Measurements from ENCODE around the gene KMT2C. TPM values are rescaled to one million over a fixed set of nuclear protein-coding genes. Genes with fewer than 3 reads are reported as not detected.

Gene KMT2C
- total and polyA plus RNA-seq, 2 of the 13 experiments (the other 11 are each of a cell fraction or from before 2014, with no cell fraction given) = 7.1 to 14.4 TPM

GRCh38 chr7:152115021-152115718 is 320.6 kb downstream of the KMT2C start:
- ChIA-PET CTCF (ENCODE audit: low intra/inter-chr PET ratio, low total read pairs) (no interaction called here), POLR2A (no interaction called here)
- 94% methylated on average over 9 of the region's 9 CpGs for WGBS (ENCODE audit: low lambda C conversion rate)
- DNase-seq (ENCODE audit: low spot score) = no peak
- Histone ChIP-seq H3K4me2 (ENCODE audit: low read depth, low read length) (no peak overlapping the region), H4K20me1 (ENCODE audit: insufficient read depth, low read length) (no peaks in the 10 kb centered on the region), H3K9me3 (ENCODE audit: low read length) (no peaks in the 10 kb centered on the region), H2AFZ (ENCODE audit: low read length) (no peak overlapping the region), H3K4me1 (ENCODE audit: insufficient read depth, low read length) (no peaks in the 10 kb centered on the region), H3K36me3 (replicated peaks in 1 of 2; ENCODE audit: control insufficient read depth in 1 of 2, insufficient read depth in 2 of 2, low read length in 2 of 2) (peaks cover 10 to 16% of the 10 kb centered on the region in 2 experiments; a peak in 4 of 5 replicates), H3K9ac (ENCODE audit: insufficient read depth, low read depth, low read length) (no peak overlapping the region), H3K27ac (ENCODE audit: extremely low read length, insufficient read depth, low read length) (no peak overlapping the region), H3K79me2 (ENCODE audit: insufficient read depth, low read length) (no peaks in the 10 kb centered on the region), H3K4me3 (replicated peaks in 1 of 3; ENCODE audit: insufficient read depth in 1 of 3, low read depth in 2 of 3, low read length in 3 of 3) (no peak overlapping the region), H3K27me3 (ENCODE audit: control insufficient read depth in 1 of 2, insufficient read depth in 2 of 2, low read length in 2 of 2) (no peaks in the 10 kb centered on the region)
- TF ChIP-seq PAX8 (CRISPR knock-in tag; IDR thresholded peaks at IDR 0.05; ENCODE audit: borderline replicate concordance) (no peak), ZNF260 (CRISPR knock-in tag; IDR thresholded peaks at IDR 0.05; ENCODE audit: borderline replicate concordance, low read depth) (no peak), ZFY (CRISPR knock-in tag; IDR thresholded peaks at IDR 0.05) (no peak), ERF (CRISPR knock-in tag; IDR thresholded peaks at IDR 0.05) (no peak), TBL1XR1 (IDR thresholded peaks at IDR 0.05; ENCODE audit: borderline replicate concordance, low read length, partially characterized antibody) (no peak), PHF20 (CRISPR knock-in tag; IDR thresholded peaks at IDR 0.05) (no peak), ZNF557 (CRISPR knock-in tag; IDR thresholded peaks at IDR 0.05) (no peak), NKX3-1 (CRISPR knock-in tag; IDR thresholded peaks at IDR 0.05) (no peak), ZNF296 (CRISPR knock-in tag; conservative IDR thresholded peaks at IDR 0.05) (no peak), FOSL1 (CRISPR knock-in tag; IDR thresholded peaks at IDR 0.05; ENCODE audit: borderline replicate concordance) (no peak), POLR2A (IDR thresholded peaks at IDR 0.05; ENCODE audit: insufficient read depth in 1 of 2, low read depth in 2 of 2, low read length in 2 of 2) (no peak), ZNF292 (CRISPR knock-in tag; IDR thresholded peaks at IDR 0.05; ENCODE audit: borderline replicate concordance, low read depth) (no peak)
- intact Hi-C loops (cut with micrococcal nuclease; ENCODE audit: unreplicated experiment) (no loop called here), in situ Hi-C loops (cut with HindIII; ENCODE audit: extremely low pct_ligation_motif_present, low pct_unique_long_range_greater_than_20kb) (no loop called here)
- no TSS peak for BruUV-seq (replicated peaks)
- no peak for FAIRE-seq
- 0 out of 3 replicates have a peak, but pooled peaks have one; percentile 30 for ATAC-seq
